ES-I3 (cell line): ENCODE measurements around the gene LEFTY1.

Experiments
- H3K36me3 ChIP-seq: 2 replicates; pipeline ENCODE4 v1.6.1; 2013; ENCODE audit warnings: mild to moderate bottlenecking, low read length, control low read depth, moderate library complexity; ENCODE audit not compliant: insufficient read depth
- H3K4me1 ChIP-seq: 2 replicates; pipeline ENCODE4 v1.6.1; 2013; ENCODE audit warnings: mild to moderate bottlenecking, control low read depth, low read length; ENCODE audit not compliant: insufficient read depth
- H3K9ac ChIP-seq: 2 replicates; pipeline ENCODE4 v1.6.1; 2013; ENCODE audit warnings: low read depth, mild to moderate bottlenecking, low read length, moderate library complexity
- H3K9me3 ChIP-seq: 2 replicates; pipeline ENCODE4 v1.6.1; 2013; ENCODE audit warnings: mild to moderate bottlenecking, low read length, moderate library complexity; ENCODE audit not compliant: control insufficient read depth, insufficient read depth

Gene LEFTY1

GRCh38 chr1:225876900-225877510 is 11.9 kb downstream of the LEFTY1 start:
- H3K9me3 ChIP-seq = no peaks in the 10 kb centered on the region
- H3K36me3 ChIP-seq = peaks cover 20% of the 10 kb centered on the region
- no peak overlapping the region for H3K9ac ChIP-seq
- peaks cover 25% of the 10 kb centered on the region for H3K4me1 ChIP-seq

- H3K9ac ChIP-seq = no peak overlapping the region
- no peaks in the 10 kb centered on the region for H3K9me3 ChIP-seq
- peaks cover 20% of the 10 kb centered on the region for H3K36me3 ChIP-seq
- peaks cover 21% of the 10 kb centered on the region for H3K4me1 ChIP-seq
Observed at GRCh38 chr1:225875044-225875815, 13.7 kb downstream of the LEFTY1 start.

GRCh38 chr1:225874431-225874830 is 14.5 kb downstream of the LEFTY1 start:
- no peak overlapping the region for H3K9ac ChIP-seq

GRCh38 chr1:225873281-225873850 is 15.6 kb downstream of the LEFTY1 start:
- Histone ChIP-seq H3K9ac (no peak overlapping the region), H3K4me1 (peaks cover 16% of the 10 kb centered on the region), H3K9me3 (no peaks in the 10 kb centered on the region), H3K36me3 (peaks cover 20% of the 10 kb centered on the region)

More at GRCh38 chr1:225874431-225874830, 14.5 kb downstream of the LEFTY1 start:
- H3K9me3 ChIP-seq = no peaks in the 10 kb centered on the region
- H3K4me1 ChIP-seq = peaks cover 16% of the 10 kb centered on the region
- H3K36me3 ChIP-seq = peaks cover 20% of the 10 kb centered on the region

GRCh38 chr1:225872075-225872430 is 16.9 kb downstream of the LEFTY1 start:
- peaks cover 11% of the 10 kb centered on the region for H3K4me1 ChIP-seq
- no peaks in the 10 kb centered on the region for H3K9me3 ChIP-seq
- H3K36me3 ChIP-seq = peaks cover 19% of the 10 kb centered on the region
- no peak overlapping the region for H3K9ac ChIP-seq

GRCh38 chr1:225871359-225872074 is 17.4 kb downstream of the LEFTY1 start:
- peaks cover 16% of the 10 kb centered on the region for H3K36me3 ChIP-seq

GRCh38 chr1:225870911-225871310 is 18.0 kb downstream of the LEFTY1 start:
- Histone ChIP-seq H3K9me3 (no peaks in the 10 kb centered on the region), H3K36me3 (peaks cover 16% of the 10 kb centered on the region)

More at GRCh38 chr1:225871359-225872074, 17.4 kb downstream of the LEFTY1 start:
- no peak overlapping the region for H3K9ac ChIP-seq
- H3K4me1 ChIP-seq = peaks cover 11% of the 10 kb centered on the region
- no peaks in the 10 kb centered on the region for H3K9me3 ChIP-seq

GRCh38 chr1:225868631-225869330 is 20.2 kb downstream of the LEFTY1 start:
- Histone ChIP-seq H3K9me3 (no peaks in the 10 kb centered on the region), H3K36me3 (peaks cover 19% of the 10 kb centered on the region), H3K9ac (no peak overlapping the region), H3K4me1 (peaks cover 4% of the 10 kb centered on the region)

More at GRCh38 chr1:225870911-225871310, 18.0 kb downstream of the LEFTY1 start:
- H3K9ac ChIP-seq = no peak overlapping the region
- H3K4me1 ChIP-seq = peaks cover 8% of the 10 kb centered on the region

- Histone ChIP-seq H3K36me3 (peaks cover 22% of the 10 kb centered on the region), H3K4me1 (peaks cover 2% of the 10 kb centered on the region), H3K9me3 (no peaks in the 10 kb centered on the region), H3K9ac (no peak overlapping the region)
Observed at GRCh38 chr1:225866981-225867380, 22.0 kb downstream of the LEFTY1 start.

GRCh38 chr1:225866061-225866837 is 22.7 kb downstream of the LEFTY1 start:
- no peak overlapping the region for H3K9ac ChIP-seq
- no peaks in the 10 kb centered on the region; the same call in 1 of the 2 replicates for H3K4me1 ChIP-seq
- peaks cover 24% of the 10 kb centered on the region for H3K36me3 ChIP-seq
- no peaks in the 10 kb centered on the region for H3K9me3 ChIP-seq

- H3K9me3 ChIP-seq = no peaks in the 10 kb centered on the region
- no peaks in the 10 kb centered on the region; the same call in 1 of the 2 replicates for H3K4me1 ChIP-seq
- H3K36me3 ChIP-seq = peaks cover 29% of the 10 kb centered on the region
- no peak overlapping the region for H3K9ac ChIP-seq
Observed at GRCh38 chr1:225865514-225865913, 23.4 kb downstream of the LEFTY1 start.

GRCh38 chr1:225863167-225863566 is 25.8 kb downstream of the LEFTY1 start:
- no peak overlapping the region for H3K9ac ChIP-seq
- no peaks in the 10 kb centered on the region; the same call in 1 of the 2 replicates for H3K4me1 ChIP-seq
- no peaks in the 10 kb centered on the region for H3K9me3 ChIP-seq
- H3K36me3 ChIP-seq = peaks cover 35% of the 10 kb centered on the region

- H3K9me3 ChIP-seq = no peaks in the 10 kb centered on the region
- peaks cover 35% of the 10 kb centered on the region for H3K36me3 ChIP-seq
- H3K9ac ChIP-seq = no peak overlapping the region
- H3K4me1 ChIP-seq = no peaks in the 10 kb centered on the region; the same call in 1 of the 2 replicates
Observed at GRCh38 chr1:225862581-225862950, 26.4 kb downstream of the LEFTY1 start.
